ENCODE data around the gene NOS1AP.

DNA sequence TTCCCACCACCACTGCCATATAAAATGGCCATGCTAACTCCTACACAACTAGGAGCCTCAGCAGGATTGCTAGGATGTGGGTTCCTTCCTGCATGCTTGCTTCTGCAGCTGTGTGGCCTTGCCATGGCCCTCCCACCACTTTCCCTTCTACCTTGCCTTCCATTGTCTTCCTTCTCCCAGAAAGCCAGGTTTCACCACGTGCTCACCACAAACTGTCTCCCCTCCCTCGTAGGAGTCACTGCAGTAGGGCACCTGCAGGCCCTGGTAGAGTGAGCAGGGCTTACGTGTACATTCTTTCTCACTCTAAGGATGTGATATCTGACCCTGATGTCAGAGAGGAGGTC is 315.8 kb downstream of the NOS1AP start:
- TF ChIP-seq CTCF (IDR thresholded peaks at IDR 0.05), result no peak
- TF ChIP-seq POLR2A (IDR thresholded peaks at IDR 0.05; ENCODE audit: low read depth), result no peak

All from esophagus muscularis mucosa (tissue), 3 donors.